ENCODE measurements around the gene GTPBP8.

DNA sequence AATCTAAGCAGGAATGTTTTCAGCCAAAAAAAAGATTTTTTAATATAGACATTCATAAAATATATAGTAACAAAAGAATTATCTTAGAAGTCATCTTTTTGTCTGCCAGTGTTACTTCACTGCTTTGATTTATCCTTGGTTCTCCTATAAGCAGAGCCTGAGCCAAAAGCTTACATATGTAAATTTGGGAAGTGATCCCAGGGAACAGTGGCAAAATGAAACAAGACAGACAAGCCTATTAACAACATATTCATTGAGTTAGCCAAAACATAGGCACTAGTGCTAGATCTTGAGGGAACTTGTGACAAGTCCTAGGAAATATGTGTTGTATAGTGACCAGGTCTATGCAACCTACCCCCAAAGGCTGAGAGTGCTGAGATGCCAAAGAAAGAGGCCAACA, 11.3 kb downstream of the GTPBP8 start:
- TF ChIP-seq, protein P1, sequence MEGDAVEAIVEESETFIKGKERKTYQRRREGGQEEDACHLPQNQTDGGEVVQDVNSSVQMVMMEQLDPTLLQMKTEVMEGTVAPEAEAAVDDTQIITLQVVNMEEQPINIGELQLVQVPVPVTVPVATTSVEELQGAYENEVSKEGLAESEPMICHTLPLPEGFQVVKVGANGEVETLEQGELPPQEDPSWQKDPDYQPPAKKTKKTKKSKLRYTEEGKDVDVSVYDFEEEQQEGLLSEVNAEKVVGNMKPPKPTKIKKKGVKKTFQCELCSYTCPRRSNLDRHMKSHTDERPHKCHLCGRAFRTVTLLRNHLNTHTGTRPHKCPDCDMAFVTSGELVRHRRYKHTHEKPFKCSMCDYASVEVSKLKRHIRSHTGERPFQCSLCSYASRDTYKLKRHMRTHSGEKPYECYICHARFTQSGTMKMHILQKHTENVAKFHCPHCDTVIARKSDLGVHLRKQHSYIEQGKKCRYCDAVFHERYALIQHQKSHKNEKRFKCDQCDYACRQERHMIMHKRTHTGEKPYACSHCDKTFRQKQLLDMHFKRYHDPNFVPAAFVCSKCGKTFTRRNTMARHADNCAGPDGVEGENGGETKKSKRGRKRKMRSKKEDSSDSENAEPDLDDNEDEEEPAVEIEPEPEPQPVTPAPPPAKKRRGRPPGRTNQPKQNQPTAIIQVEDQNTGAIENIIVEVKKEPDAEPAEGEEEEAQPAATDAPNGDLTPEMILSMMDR (IDR thresholded peaks at IDR 0.05; ENCODE audit: extremely low read depth in 1 of 2, insufficient read depth in 1 of 2, low read depth in 1 of 2, low read length in 2 of 2), result no peak
- no peak for TF ChIP-seq POLR2AphosphoS5 (IDR thresholded peaks at IDR 0.05; ENCODE audit: insufficient read depth, low read depth, low read length)
- TF ChIP-seq POLR2A (IDR thresholded peaks at IDR 0.05; ENCODE audit: low read depth, low read length), result no peak
- no peak for TF ChIP-seq EZH2 (IDR thresholded peaks at IDR 0.05; ENCODE audit: borderline replicate concordance, low read depth, low read length, severe bottlenecking)
- no peak for TF ChIP-seq FOS (IDR thresholded peaks at IDR 0.05; ENCODE audit: borderline replicate concordance, insufficient read depth, low read length)
- TF ChIP-seq JUN (IDR thresholded peaks at IDR 0.05; ENCODE audit: borderline replicate concordance, insufficient read depth, insufficient read length, low read depth), result no peak
- TF ChIP-seq, protein P2, sequence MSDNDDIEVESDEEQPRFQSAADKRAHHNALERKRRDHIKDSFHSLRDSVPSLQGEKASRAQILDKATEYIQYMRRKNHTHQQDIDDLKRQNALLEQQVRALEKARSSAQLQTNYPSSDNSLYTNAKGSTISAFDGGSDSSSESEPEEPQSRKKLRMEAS (IDR thresholded peaks at IDR 0.05; ENCODE audit: insufficient read depth, insufficient read length), result no peak

Data from endothelial cell of umbilical vein (primary cell).